T-helper 2 cell treated with Interferon-gamma antibody and Interleukin-4, amounts not matched to agents 100 ng/mL and 5 ng/mL, for 36 hours (primary cell): ENCODE measurements around the gene CCDC85B. TPM values are rescaled to one million over a fixed set of nuclear protein-coding genes. Genes with fewer than 3 reads are reported as not detected.

ENCODE experiments used
- intact Hi-C: fragments of 100-400 bp; cut with micrococcal nuclease; formaldehyde crosslinking; loops from one replicate; pipeline ENCODE4 v1.15.1; 2023
- total RNA-seq: library from RNA; stranded (reverse); gene quantifications from 2 replicates; pipeline ENCODE4 v1.2.3, GENCODE V29; 2022

Gene CCDC85B
- total RNA-seq, 1 donor from 2014 or later: 45.2 TPM

GRCh38 chr11:65868076-65868667 is 22.3 kb upstream of the CCDC85B start:
- intact Hi-C loops: no loop called here

GRCh38 chr11:65868907-65869306 is 21.6 kb upstream of the CCDC85B start:
- intact Hi-C loops: no loop called here

- intact Hi-C loops: no loop called here
Observed at GRCh38 chr11:65869643-65870306, 20.7 kb upstream of the CCDC85B start.

- intact Hi-C loops: no loop called here
Observed at GRCh38 chr11:65870307-65870658, 20.2 kb upstream of the CCDC85B start.

GRCh38 chr11:65870706-65871681 is 19.5 kb upstream of the CCDC85B start:
- intact Hi-C loops: no loop called here

GRCh38 chr11:65871811-65872548 is 18.5 kb upstream of the CCDC85B start:
- intact Hi-C loops: no loop called here

- intact Hi-C loops: loop anchor here (1.0 kb wide), 4 partner anchors 12 to 47 kb away; partner anchors contain the start of genes C11orf68, DRAP1, FIBP and MUS81
Observed at GRCh38 chr11:65872586-65873317, 17.7 kb upstream of the CCDC85B start, which contains the start of gene EFEMP2. Gene EFEMP2, minus strand, starts transcription at chr11:65872800. Its CDS starts 446 bp downstream, at chr11:65872354.

- intact Hi-C loops: loop anchor here (1.0 kb wide), 4 partner anchors 11 to 46 kb away; partner anchors contain the start of genes C11orf68, DRAP1, FIBP and MUS81
Observed at GRCh38 chr11:65873318-65874156, 16.9 kb upstream of the CCDC85B start.

GRCh38 chr11:65879617-65880016 is 10.9 kb upstream of the CCDC85B start, which contains the start of gene CTSW:
Gene CTSW, plus strand, starts transcription at chr11:65879837. Its CDS starts 18 bp downstream, at chr11:65879855.
- intact Hi-C loops: no loop called here

GRCh38 chr11:65880027-65880426 is 10.4 kb upstream of the CCDC85B start:
- intact Hi-C loops: no loop called here

- intact Hi-C loops: no loop called here
Observed at GRCh38 chr11:65880844-65881421, 9.5 kb upstream of the CCDC85B start.

GRCh38 chr11:65882120-65883057 is 8.1 kb upstream of the CCDC85B start:
- intact Hi-C loops: no loop called here

- intact Hi-C loops: no loop called here
Observed at GRCh38 chr11:65883058-65883761, 7.3 kb upstream of the CCDC85B start.

- intact Hi-C loops: loop anchor here (1.0 kb wide), 3 partner anchors 11 to 105 kb away; no protein-coding TSS in a partner anchor
Observed at GRCh38 chr11:65883786-65884715, 6.4 kb upstream of the CCDC85B start.

- intact Hi-C loops: loop anchor here (1.0 to 5.0 kb wide), 4 partner anchors 11 to 172 kb away; partner anchors contain the start of gene KAT5
Observed at GRCh38 chr11:65884716-65885092, 5.8 kb upstream of the CCDC85B start.

- intact Hi-C loops: loop anchor here (5.0 kb wide), 1 partner anchor 173 kb away; the partner anchor contains the start of gene KAT5
Observed at GRCh38 chr11:65885231-65885630, 5.2 kb upstream of the CCDC85B start.
